ENCODE results near the gene RBM24. TPM values are rescaled to one million over a fixed set of nuclear protein-coding genes. Genes with fewer than 3 reads are reported as not detected.
"Not testable (repeated sequence)": the region's sequence is repeated elsewhere in the genome, so short reads cannot be mapped to it uniquely, and the experiment has no call there.

RBM24 gene
- total RNA-seq, 1 experiment from 2014 or later = 8.5 TPM

- in situ Hi-C loops (cut with HindIII; ENCODE audit: low pct_unique_long_range_greater_than_20kb, low sequenced_read_pairs) = no loop called here
- no peak for DNase-seq (ENCODE audit: low read depth, low spot score)
Measured at GRCh38 chr6:17315262-17315661, 34.1 kb downstream of the RBM24 start.

- in situ Hi-C loops (cut with HindIII; ENCODE audit: low pct_unique_long_range_greater_than_20kb, low sequenced_read_pairs) = no loop called here
- no peak for DNase-seq (ENCODE audit: low read depth, low spot score)
Measured at GRCh38 chr6:17318435-17319165, 37.4 kb downstream of the RBM24 start.

GRCh38 chr6:17320266-17320665 is 39.1 kb downstream of the RBM24 start:
- DNase-seq (ENCODE audit: low read depth, low spot score); in situ Hi-C loops (cut with HindIII; ENCODE audit: low pct_unique_long_range_greater_than_20kb, low sequenced_read_pairs): not testable (repeated sequence)

GRCh38 chr6:17331238-17331637 is 50.1 kb downstream of the RBM24 start:
- in situ Hi-C loops (cut with HindIII; ENCODE audit: low pct_unique_long_range_greater_than_20kb, low sequenced_read_pairs) = no loop called here
- no peak for DNase-seq (ENCODE audit: low read depth, low spot score)

- DNase-seq (ENCODE audit: low read depth, low spot score) = no peak
- in situ Hi-C loops (cut with HindIII; ENCODE audit: low pct_unique_long_range_greater_than_20kb, low sequenced_read_pairs) = no loop called here
Measured at GRCh38 chr6:17334265-17334664, 53.1 kb downstream of the RBM24 start.

- no peak for DNase-seq (ENCODE audit: low read depth, low spot score)
- in situ Hi-C loops (cut with HindIII; ENCODE audit: low pct_unique_long_range_greater_than_20kb, low sequenced_read_pairs) = no loop called here
Measured at GRCh38 chr6:17336425-17336824, 55.3 kb downstream of the RBM24 start.

GRCh38 chr6:17339308-17339670 is 58.1 kb downstream of the RBM24 start:
- no peak for DNase-seq (ENCODE audit: low read depth, low spot score)
- in situ Hi-C loops (cut with HindIII; ENCODE audit: low pct_unique_long_range_greater_than_20kb, low sequenced_read_pairs) = no loop called here

GRCh38 chr6:17341117-17341805 is 60.1 kb downstream of the RBM24 start:
- in situ Hi-C loops (cut with HindIII; ENCODE audit: low pct_unique_long_range_greater_than_20kb, low sequenced_read_pairs) = no loop called here

GRCh38 chr6:17341891-17342290 is 60.7 kb downstream of the RBM24 start:
- DNase-seq (ENCODE audit: low read depth, low spot score) = no peak
- in situ Hi-C loops (cut with HindIII; ENCODE audit: low pct_unique_long_range_greater_than_20kb, low sequenced_read_pairs) = no loop called here

More at GRCh38 chr6:17341117-17341805, 60.1 kb downstream of the RBM24 start:
- DNase-seq (ENCODE audit: low read depth, low spot score) = no peak

GRCh38 chr6:17343215-17343614 is 62.1 kb downstream of the RBM24 start:
- in situ Hi-C loops (cut with HindIII; ENCODE audit: low pct_unique_long_range_greater_than_20kb, low sequenced_read_pairs) = no loop called here
- no peak for DNase-seq (ENCODE audit: low read depth, low spot score)

Other genes starting within 250 kb of the RBM24 start
- gene STMND1, start 179.3 kb upstream of the RBM24 start, total RNA-seq (2014; rRNA removed; shearing (Covaris generic)) = not detected in 2 replicates
- gene CAP2, start 112.2 kb downstream of the RBM24 start, total RNA-seq (2014; rRNA removed; shearing (Covaris generic)) = 21.3 and 21.8 TPM in 2 replicates

Measured in SK-MEL-5 (cell line).